ENCODE measurements around the gene NECTIN1.

DNA sequence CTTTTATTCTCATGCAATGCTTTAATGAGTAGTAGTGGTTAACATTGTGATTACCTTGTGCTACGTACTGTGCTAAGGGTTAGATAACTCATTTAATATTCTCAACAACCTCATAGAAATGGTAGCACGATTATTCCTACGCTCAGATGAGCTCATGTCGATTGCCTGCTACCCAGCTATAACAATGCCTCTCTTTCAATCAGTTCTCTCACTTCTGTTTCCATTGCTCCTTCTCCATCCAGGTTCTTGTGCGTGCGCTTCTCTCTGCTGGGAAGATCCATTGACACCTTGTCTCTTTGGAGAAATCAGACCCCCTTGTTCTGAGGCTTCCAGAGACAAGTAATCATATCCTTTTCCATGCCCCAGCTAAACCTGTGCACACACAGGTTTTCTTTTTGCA, 120.8 kb downstream of the NECTIN1 start:
- TF ChIP-seq, protein P1, sequence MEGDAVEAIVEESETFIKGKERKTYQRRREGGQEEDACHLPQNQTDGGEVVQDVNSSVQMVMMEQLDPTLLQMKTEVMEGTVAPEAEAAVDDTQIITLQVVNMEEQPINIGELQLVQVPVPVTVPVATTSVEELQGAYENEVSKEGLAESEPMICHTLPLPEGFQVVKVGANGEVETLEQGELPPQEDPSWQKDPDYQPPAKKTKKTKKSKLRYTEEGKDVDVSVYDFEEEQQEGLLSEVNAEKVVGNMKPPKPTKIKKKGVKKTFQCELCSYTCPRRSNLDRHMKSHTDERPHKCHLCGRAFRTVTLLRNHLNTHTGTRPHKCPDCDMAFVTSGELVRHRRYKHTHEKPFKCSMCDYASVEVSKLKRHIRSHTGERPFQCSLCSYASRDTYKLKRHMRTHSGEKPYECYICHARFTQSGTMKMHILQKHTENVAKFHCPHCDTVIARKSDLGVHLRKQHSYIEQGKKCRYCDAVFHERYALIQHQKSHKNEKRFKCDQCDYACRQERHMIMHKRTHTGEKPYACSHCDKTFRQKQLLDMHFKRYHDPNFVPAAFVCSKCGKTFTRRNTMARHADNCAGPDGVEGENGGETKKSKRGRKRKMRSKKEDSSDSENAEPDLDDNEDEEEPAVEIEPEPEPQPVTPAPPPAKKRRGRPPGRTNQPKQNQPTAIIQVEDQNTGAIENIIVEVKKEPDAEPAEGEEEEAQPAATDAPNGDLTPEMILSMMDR (IDR thresholded peaks at IDR 0.05 in 2 of 3, conservative IDR thresholded peaks at IDR 0.05 in 1 of 3; ENCODE audit: borderline replicate concordance in 1 of 3, insufficient read depth in 1 of 3, low read depth in 2 of 3, low read length in 2 of 3) = no peak
- TF ChIP-seq POLR2AphosphoS5 (IDR thresholded peaks at IDR 0.05; ENCODE audit: low read depth, low read length) (no peak), SRF (IDR thresholded peaks at IDR 0.05; ENCODE audit: low read depth) (no peak), ZNF274 (IDR thresholded peaks at IDR 0.05; ENCODE audit: low read depth, low read length) (no peak), POLR2A (IDR thresholded peaks at IDR 0.05; ENCODE audit: borderline replicate concordance, extremely low read depth, insufficient read depth, insufficient read length) (no peak), SP1 (IDR thresholded peaks at IDR 0.05; ENCODE audit: low read depth) (no peak), SIN3A (IDR thresholded peaks at IDR 0.05; ENCODE audit: low read depth) (no peak), CEBPB (IDR thresholded peaks at IDR 0.05; ENCODE audit: low read depth) (no peak), RAD21 (IDR thresholded peaks at IDR 0.05; ENCODE audit: low read depth) (no peak)
- TF ChIP-seq, protein P2, sequence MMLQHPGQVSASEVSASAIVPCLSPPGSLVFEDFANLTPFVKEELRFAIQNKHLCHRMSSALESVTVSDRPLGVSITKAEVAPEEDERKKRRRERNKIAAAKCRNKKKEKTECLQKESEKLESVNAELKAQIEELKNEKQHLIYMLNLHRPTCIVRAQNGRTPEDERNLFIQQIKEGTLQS (IDR thresholded peaks at IDR 0.05) = no peak

Data from HCT116 (cell line).